Left renal cortex interstitium (tissue), 4 donors: ENCODE measurements around the gene FLOT2. TPM values are rescaled to one million over a fixed set of nuclear protein-coding genes. Genes with fewer than 3 reads are reported as not detected.
"Not testable (repeated sequence)": the region's sequence is repeated elsewhere in the genome, so short reads cannot be mapped to it uniquely, and the experiment has no call there.

Source experiments
- DNase-seq, 4 donors: peaks; one replicate each; pipeline ENCODE4 v3.0.0-alpha.2; 2013; ENCODE audit warnings: low read depth in 4 of 4, low spot score in 2 of 4, missing footprints in 1 of 4
- polyA plus RNA-seq, 4 donors: library from polyadenylated mRNA; unstranded; fragments of 120-200 nt; gene quantifications; one replicate each; pipeline ENCODE4 v1.2.1, GENCODE V29; 2013; ENCODE audit not compliant: insufficient read length in 4 of 4

Gene FLOT2
- polyA plus RNA-seq, 4 donors = 84.9 to 107 (median 96.9) TPM

- DNase-seq = no peak
These were observed 19.9 kb upstream of the FLOT2 start for GRCh38 chr17:28917465-28917864.

DNA sequence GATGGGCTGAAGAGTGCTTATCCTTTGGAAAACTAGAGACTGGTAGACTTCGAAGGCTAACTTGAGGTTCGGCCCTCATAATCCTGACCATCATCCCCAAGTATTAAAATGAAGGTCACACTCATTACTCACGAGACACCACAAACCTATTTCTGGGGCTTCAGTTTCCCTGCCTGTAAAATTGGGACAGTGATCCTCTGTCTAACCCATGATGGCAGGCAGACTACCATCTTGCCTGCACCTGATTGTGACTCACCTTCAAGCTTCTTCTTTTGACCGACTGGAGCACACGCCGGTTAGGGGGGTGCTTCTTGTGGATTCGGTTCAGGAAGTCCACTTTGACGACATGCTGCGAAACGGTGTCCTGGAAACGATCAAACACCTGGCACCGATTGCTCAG lies 19.5 kb upstream of the FLOT2 start:
- DNase-seq = no peak

DNA sequence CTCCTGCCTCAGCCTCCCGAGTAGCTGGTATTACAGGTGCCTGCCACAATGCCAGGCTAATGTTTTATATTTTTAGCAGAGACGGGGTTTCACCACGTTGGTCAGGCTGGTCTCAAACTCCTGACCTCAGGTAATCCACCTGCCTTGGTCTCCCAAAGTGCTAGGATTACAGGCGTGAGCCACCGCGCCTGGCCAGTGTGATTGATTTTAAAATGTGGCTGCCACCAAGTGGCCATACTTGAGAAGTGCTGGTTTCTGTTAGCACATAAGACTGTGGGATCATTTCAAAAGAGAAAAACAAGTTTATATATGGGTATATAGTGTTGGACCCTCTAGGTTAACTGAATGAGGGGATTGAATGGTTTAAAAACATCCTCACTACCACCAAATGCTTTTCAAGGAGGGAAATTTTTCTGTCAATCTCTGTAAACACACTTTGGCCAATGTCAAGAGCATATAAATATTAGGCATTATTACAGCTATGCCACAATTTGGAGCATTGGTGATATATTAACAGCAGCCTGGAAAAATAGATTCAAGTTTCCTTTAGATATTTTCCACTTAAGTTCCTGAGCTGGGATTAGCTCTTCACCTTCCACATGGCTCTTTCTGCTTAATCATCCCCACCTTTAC lies 18.9 kb upstream of the FLOT2 start:
- DNase-seq = no peak

DNA sequence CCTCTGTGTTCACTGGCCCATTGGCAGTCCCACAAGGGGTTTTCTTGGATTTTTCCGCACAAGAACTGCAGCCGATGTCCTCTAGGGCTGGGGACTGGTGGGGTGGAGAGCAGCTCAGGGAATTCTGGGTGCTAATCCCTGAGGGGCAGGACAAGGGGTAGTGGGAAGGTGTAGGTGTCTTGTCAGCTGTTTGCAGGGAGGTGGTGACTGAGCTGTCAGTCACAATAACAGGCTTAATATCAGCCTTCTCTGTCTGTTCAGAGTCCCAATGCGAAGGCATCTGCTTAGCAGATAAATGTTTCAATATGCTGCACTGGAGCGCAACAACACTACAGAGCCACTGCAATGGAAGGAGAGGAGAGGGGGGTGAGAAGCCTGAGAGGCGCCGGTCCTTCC lies 15.4 kb upstream of the FLOT2 start:
- no peak for DNase-seq

GRCh38 chr17:28912281-28912937 lies 14.9 kb upstream of the FLOT2 start:
- no peak for DNase-seq

DNA sequence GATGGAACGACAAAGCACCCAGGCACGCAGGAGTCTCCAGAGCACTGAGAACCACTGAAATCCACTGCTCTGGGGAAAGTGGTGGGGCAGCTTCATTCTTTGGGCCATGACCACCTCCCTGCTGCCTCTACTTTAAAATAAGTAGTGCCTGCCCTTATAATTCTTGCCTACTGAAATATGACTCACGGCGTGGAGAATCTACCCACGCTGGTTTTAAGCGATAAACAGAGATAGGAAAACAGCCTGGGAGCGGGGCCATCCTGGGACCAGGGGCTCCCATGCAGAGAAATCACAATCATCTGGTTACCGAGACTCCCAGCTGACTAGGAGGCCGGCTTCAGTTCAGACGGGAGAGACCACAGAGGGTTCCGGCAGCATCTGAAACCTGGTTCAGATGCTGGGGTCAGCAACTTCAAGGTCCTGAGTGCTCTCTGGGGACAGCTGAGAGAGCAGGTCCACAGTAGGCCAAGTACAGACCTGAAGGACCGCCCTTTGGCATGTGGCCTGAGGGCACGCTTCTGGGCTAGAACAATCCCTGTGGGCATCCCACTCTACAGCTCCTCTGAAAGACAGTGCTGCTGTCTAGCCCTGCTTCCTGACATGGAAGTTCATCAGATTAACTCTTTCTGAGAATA lies 14.0 kb upstream of the FLOT2 start:
- DNase-seq = no peak

DNA sequence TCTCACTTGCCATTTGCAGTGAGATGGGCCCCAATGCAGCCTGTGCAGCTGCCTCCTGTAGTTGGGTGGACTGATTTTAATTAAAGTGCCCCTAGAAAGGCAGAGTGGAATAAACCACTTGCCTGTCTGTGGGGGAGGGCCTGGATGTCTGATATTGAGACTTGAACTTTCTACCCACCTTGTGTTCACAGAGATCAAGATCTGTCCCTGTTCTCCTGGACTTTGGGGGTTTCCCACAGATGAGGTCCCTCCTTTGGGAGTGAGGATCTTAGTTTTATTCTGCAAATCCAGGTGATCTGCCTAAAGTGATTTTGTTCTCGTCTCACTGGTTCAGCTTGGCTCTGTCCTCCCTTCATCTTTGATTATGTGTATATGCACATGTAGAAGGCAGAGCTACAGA lies 13.0 kb upstream of the FLOT2 start:
- no peak for DNase-seq

DNA sequence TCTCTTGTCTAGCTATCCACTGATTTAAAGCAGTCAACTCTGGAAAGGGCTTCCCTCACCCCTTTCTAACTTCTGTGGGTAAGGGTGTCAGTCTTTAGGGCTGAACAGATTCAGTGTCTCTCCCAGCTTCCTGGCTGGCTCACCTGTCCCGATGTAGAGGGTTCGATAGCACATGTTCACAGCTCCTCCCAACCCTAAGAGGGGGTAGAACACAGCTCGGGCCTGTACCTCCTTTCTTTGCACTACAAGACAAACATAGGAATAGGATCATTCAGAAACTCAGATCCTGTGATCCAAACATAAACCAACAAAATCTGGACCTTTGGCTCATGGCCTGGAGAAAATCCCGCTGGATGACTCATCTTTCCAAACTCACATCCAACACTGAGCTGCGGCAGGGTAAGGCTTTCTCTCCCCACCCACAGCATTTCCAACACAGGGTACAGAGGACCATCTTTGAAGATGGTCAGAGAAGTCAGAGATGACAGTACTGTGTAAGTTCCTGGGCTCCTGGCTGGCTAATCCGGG lies 11.2 kb upstream of the FLOT2 start:
- no peak for DNase-seq

DNA sequence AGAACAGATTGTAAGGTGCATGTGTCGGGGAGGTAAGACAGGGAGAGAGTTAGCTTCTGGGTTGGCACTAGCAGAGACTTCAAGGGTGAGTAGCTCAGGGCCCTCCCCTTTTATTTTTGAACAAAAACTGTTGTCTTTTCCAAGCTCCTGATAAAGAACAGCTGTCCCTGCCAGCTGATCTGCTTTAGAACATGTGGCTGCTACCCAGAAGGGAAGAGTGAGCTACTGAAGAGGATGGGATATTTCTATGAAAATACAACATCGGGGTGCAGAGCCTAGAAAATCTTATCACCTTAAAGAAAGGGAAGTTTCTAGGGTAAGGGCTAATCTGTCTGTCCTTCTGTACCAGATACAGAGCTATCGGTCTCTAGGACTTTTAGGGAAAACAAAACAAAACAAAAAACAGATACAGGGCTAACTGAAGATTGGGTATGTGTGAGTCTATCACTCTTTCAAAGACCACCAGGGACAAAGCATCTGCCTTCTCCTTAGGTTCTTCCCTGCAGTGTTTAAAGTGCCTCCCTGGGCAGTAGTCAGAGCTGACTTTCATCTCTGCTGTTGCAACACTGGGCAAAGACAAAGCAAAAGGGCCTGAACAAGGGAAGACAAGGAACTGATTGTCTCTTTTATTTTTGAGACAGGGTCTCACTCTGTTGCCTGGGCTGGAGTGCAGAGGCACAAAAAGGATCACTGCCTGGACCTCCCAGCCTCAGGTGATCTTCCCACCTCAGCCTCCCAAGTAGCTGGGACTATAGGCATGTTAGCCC lies 10.4 kb upstream of the FLOT2 start:
- DNase-seq = no peak

DNA sequence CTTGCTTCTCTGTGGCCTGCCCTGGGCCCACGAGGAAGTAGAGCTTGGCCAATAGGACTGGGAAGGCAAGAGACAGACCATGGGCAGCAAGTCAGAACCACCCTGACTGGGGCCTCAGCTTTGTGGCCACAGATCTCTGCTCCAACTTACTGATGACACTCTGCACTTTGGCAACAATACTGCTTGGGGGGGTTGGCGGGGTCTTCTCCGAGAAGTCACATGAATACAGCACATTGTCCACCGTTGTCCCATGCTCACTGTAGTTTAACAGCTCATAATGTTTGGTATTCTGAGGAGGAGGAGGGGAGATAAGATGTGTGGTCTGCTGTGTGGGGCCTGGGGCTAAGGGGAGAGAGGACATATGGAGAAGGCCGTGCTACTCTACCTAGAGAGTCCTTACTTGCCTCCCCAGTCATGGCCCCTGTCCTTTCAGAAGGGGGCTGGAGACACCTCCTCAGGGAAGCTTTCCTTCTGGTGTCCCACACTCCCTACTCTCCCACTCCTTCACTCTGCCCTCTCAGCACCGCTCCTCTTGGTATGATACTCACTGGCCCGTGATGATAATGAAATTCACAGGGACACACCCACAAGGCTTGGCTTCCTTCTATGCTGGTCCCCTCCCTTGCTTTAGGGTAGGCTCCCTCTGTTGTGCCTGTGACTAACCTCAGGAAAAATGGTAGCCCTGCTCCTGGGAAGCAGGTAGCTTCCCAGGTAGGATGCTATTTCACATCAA lies 9.3 kb upstream of the FLOT2 start:
- no peak for DNase-seq

DNA sequence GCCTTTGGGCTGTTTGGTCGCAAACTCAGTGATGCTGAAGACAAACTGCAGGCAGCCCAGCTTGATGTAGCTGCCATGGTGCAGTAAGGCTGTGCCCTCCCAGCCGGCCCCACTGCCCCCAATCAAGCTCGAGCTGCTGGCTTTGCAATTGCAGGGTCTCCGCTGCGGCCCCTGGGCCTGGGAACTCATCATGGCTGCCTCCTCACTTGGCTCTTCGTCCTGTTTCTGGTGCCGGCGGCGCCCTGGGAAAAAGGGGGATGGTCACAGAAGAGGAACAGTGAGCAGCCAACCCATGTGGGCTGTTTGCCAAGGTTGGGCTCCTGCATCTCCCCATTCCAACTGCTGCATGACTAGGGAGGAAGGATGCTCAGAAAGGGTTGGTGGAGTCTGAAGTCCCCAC lies 8.7 kb upstream of the FLOT2 start:
- DNase-seq = no peak

GRCh38 chr17:28904800-28905199 lies 7.3 kb upstream of the FLOT2 start:
- no peak for DNase-seq

DNA sequence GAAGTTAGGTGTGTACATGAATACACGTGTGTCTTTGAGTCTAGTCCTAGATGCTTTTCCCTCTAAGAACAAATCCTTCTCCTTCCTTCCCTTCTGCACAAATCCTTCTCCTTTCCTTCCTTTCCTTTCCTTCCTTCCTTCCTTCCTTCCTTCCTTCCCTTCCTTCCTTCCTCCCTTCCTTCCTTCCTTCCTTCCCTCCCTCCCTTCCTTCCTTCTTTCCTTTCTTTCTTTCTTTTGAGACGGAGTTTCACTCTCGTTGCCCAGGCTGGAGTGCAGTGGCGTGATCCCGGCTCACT lies 6.0 kb upstream of the FLOT2 start:
- not testable (repeated sequence) for DNase-seq

DNA sequence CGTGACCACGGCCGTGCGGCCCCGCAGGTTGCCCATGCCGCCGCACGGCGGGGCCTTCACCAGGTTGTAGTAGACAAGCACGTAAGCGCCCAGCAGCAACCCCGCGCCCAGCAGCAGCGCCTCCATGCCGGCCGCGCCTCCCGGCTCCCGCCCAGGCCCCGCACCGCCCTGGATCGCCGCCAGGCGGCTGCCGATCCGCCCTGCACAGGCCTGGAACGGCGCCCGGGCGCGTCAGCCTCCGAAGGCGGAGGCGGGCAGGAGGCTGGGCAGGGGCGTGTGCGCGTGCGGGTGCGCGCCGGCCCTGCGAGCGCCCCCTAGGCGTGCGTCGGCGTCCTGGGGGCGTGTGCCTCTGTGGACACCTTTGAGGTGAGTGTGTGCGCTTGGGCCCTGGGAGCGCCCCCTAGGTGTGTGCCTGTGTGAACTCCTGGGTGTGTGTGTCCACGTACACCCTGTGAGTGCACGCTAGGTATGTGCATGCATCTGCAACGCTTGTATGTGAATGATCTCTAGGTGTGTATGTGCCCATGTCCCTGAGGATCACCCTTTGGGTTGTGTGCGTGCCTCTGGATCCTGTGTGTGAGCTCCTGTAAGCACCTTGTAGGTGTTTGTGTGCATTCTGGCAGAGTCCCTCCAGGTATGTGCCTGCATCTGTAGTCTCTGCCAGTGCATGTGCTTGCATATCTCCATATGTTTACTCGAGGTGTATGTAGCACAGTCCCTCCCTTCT lies 5.4 kb upstream of the FLOT2 start, which contains the start of gene DHRS13:
Gene DHRS13 (minus strand): TSS at position 261 of the 727 bp plus-strand sequence. CDS start 135 bp downstream, at position 126.
- DNase-seq = peak in 3 of 4 donors; percentile 82 to 89 (median 88)

DNA sequence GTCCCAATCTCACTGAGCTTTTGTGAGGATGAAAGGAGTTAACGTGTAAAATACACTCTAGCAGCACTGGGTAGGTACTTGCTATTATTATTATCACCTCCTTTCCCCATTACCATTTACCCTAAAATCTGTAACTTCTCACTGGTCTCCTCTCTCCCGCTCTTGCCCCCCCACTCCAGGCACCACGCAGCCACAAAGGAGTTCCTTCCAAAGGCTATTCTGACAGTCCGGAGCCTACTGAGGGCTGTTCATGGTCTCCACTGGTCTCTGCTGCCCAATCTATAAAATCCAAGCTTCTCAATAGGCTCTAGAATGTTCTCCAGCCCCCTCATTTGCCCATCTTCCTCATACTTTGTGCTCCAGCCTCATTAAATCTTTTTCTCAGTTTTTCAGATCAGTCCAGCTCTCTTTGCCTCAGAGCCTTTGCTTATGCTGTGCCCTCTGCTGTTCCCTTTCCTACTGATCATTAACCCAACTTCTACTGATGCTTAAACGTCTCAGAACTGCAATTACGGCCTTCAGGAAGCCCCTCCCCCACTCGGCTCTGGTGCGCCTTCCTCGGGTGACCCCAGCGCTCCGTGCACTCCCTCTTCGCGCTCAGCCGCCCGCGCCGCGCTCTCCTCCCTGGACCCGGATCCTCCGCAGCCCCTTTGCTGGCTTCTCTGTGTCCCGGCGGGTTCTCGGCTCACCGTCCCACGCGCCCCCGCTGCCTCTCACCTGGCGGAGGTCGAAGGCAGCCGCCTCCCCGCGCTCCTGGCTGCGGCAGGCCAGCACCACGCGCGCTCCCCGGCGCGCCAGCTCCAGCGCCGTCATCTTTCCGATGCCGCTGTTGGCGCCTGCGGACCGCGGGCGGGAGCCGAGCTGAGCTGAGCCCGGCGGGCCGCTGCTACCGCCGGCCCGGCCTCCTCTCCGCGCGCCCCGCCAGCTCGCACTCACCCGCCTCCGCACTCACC lies 4.6 kb upstream of the FLOT2 start:
- peak in 3 of 4 donors; percentile 36 to 56 (median 55) for DNase-seq

DNA sequence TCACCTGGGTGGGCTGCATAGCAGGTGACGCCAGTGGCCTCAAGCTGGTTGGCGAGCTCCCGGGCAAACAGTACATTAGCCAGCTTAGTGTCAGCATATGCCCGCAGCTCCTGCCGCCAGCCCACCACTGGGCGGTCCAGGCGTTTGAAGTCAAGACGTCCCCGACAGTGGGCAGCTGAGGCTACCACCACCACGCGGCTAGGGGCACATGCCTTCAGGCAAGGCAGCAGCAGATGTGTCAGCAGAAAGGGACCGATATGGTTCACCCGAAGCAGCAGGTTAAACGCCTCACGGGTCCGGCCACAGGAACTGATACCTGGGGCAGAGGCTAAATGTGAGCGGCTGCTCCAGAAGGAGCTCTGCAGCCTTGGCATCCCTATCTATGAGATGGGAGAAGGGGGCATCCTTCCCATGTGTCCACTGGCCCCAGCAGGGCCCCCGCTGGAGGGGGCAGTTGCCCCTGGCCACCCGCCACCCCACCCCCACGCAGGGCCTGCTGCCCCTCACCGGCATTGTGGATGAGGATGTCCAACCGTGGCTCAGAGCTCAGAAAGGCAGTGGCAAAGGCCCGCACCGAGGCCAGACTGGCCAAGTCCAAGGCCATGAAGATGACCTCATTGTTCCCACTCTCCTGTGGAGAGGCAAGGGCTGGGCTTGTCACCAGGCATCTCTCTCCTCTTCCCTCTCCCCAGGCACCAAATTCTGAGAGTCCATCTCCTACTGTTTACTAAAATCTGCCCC lies 3.6 kb upstream of the FLOT2 start:
- DNase-seq = no peak

GRCh38 chr17:28899212-28899815 lies 1.8 kb upstream of the FLOT2 start:
- no peak for DNase-seq

DNA sequence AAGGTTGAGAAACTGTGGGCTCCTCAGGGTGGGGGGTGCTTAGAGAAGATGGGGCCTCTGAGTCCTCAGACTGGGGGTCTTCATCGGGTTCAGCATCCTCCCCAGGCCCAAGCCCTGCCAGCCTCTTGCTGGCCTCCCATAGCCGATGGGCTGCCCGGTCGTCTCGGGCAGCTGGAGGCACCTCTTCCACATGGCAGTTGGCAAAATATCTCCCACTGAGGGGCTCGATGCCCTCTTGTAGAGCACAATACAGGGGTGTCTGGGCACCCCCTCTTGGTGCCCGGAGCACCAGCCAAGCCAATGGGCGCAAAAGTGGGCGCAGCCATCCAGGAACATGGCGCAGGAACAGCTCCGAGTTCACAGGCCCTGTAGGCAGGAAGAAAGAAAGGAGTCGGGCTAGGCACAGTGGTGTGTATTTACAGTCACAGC lies 1.0 kb upstream of the FLOT2 start:
- no peak for DNase-seq
